HepG2 (cell line): Measurements from ENCODE around the gene ZNF343. TPM values are rescaled to one million over a fixed set of nuclear protein-coding genes. Genes with fewer than 3 reads are reported as not detected.

Experiments used
- ARID5B ChIP-seq: IDR thresholded peaks from 2 replicates; pipeline ENCODE4 v1.4.0; 2020; ENCODE audit warnings: mild to moderate bottlenecking, missing genetic modification reagents
- GATAD2A ChIP-seq: IDR thresholded peaks from 2 replicates; pipeline ENCODE4 v1.6.1; 2016
- GPBP1L1 ChIP-seq: sonication (generic); formaldehyde crosslinking; IDR thresholded peaks from 2 replicates; pipeline ENCODE4 v1.5.0; 2020; ENCODE audit warnings: mild to moderate bottlenecking, missing genetic modification reagents
- HDAC6 ChIP-seq: fragments of 200-600 bp; sonication (generic); IDR thresholded peaks from 2 replicates; pipeline ENCODE4 v1.7.0; 2017; ENCODE audit warnings: mild to moderate bottlenecking, antibody characterized with exemption, low read length, low read depth
- HOXA5 ChIP-seq: sonication (generic); formaldehyde crosslinking; IDR thresholded peaks from 2 replicates; pipeline ENCODE4 v1.4.0; 2020; ENCODE audit warnings: missing genetic modification reagents
- KDM5A ChIP-seq: fragments of 200-600 bp; sonication (generic); IDR thresholded peaks from 2 replicates; pipeline ENCODE4 v1.7.0; 2018; ENCODE audit warnings: antibody characterized with exemption, mild to moderate bottlenecking, low read length, borderline replicate concordance
- MAFG ChIP-seq: sonication (generic); formaldehyde crosslinking; IDR thresholded peaks from 2 replicates; pipeline ENCODE4 v1.5.1; 2020; ENCODE audit warnings: mild to moderate bottlenecking, missing genetic modification reagents
- MIXL1 ChIP-seq: IDR thresholded peaks from 2 replicates; pipeline ENCODE4 v1.6.1; 2016
- NFE2L1 ChIP-seq: sonication (generic); formaldehyde crosslinking; IDR thresholded peaks from 2 replicates; pipeline ENCODE4 v1.4.0; 2020; ENCODE audit warnings: missing genetic modification reagents, mild to moderate bottlenecking, borderline replicate concordance
- NFYC ChIP-seq: IDR thresholded peaks from 2 replicates; pipeline ENCODE4 v1.6.1; 2016; ENCODE audit warnings: missing genetic modification reagents, missing compliant biosample characterization
- RNF219 ChIP-seq: sonication (generic); formaldehyde crosslinking; IDR thresholded peaks from 2 replicates; pipeline ENCODE4 v1.5.0; 2020; ENCODE audit warnings: mild to moderate bottlenecking, missing genetic modification reagents
- SOX13 ChIP-seq, 3 experiments: fragments of 450-650 bp in 1 of 3; sonication (generic) in 1 of 3; formaldehyde crosslinking in 1 of 3; IDR thresholded peaks in 2 of 3; conservative IDR thresholded peaks in 1 of 3; 2 replicates each; pipeline versions ENCODE4 v1.5.0 to v1.6.1; 2016 to 2020; ENCODE audit warnings: antibody characterized with exemption in 1 of 3, mild to moderate bottlenecking in 1 of 3, missing compliant biosample characterization in 1 of 3, missing genetic modification reagents in 1 of 3, moderate library complexity in 1 of 3
- STAG1 ChIP-seq: sonication (generic); formaldehyde crosslinking; IDR thresholded peaks from 2 replicates; pipeline ENCODE4 v1.4.0; 2020; ENCODE audit warnings: missing genetic modification reagents
- TFE3 ChIP-seq: IDR thresholded peaks from 2 replicates; pipeline ENCODE4 v1.6.1; 2016
- ZNF296 ChIP-seq: sonication (generic); formaldehyde crosslinking; conservative IDR thresholded peaks from 2 replicates; pipeline ENCODE4 v1.5.0; 2020; ENCODE audit warnings: mild to moderate bottlenecking, missing genetic modification reagents
- ZNF510 ChIP-seq: sonication (generic); formaldehyde crosslinking; IDR thresholded peaks from 2 replicates; pipeline ENCODE4 v1.4.0; 2020; ENCODE audit warnings: low read depth, mild to moderate bottlenecking, missing genetic modification reagents
- ZNF512 ChIP-seq: sonication (generic); formaldehyde crosslinking; IDR thresholded peaks from 2 replicates; pipeline ENCODE4 v1.4.0; 2020; ENCODE audit warnings: mild to moderate bottlenecking, missing genetic modification reagents
- polyA plus RNA-seq, 8 experiments: library from polyadenylated mRNA; depleted of rRNA in 3 of 8; stranded (reverse) in 7 of 8; unstranded in 1 of 8; fragments of >200 nt; fragmentation: Illumina TruSeq in 4 of 8; extraction: Trizol in 4 of 8; gene quantifications; 2 replicates each; pipeline versions ENCODE4 v1.2.1 to v1.2.3, GENCODE V29; 2011 to 2016; ENCODE audit warnings: low read depth in 4 of 8, missing spikeins in 1 of 8, mixed read lengths in 1 of 8; ENCODE audit not compliant: insufficient read depth in 1 of 8
- total RNA-seq, 5 experiments: library from RNA; depleted of rRNA; stranded (reverse); fragments of >200 nt; fragmentation: Illumina TruSeq; extraction: Trizol; gene quantifications; 2 replicates each; pipeline ENCODE4 v1.2.3, GENCODE V29; 2016; ENCODE audit warnings: low read depth in 1 of 5

ZNF343 gene
- total and polyA plus RNA-seq, 2 of the 13 experiments (the other 11 are each of a cell fraction or from before 2014, with no cell fraction given), result 16.4 to 22.1 TPM

GRCh38 chr20:2476742-2477615, 31.7 kb downstream of the ZNF343 start (continued):
- TF ChIP-seq SOX13 (IDR thresholded peaks at IDR 0.05) (no peak), SOX13 (CRISPR knock-in tag; conservative IDR thresholded peaks at IDR 0.05 in 1 of 2, IDR thresholded peaks at IDR 0.05 in 1 of 2) (peak in 1 of 2 experiments; percentile 14; a peak in 1 of 4 replicates), NFYC (CRISPR knock-in tag) (0 out of 2 replicates have a peak, but pooled peaks have one; percentile 10), HOXA5 (CRISPR knock-in tag) (no peak), ARID5B (CRISPR knock-in tag) (0 out of 2 replicates have a peak, but pooled peaks have one; percentile 14), ZNF296 (no peak), GPBP1L1 (CRISPR knock-in tag) (no peak), ZNF510 (no peak), ZNF512 (CRISPR knock-in tag) (0 out of 2 replicates have a peak, but pooled peaks have one; percentile 6), STAG1 (CRISPR knock-in tag) (peak; percentile 73), KDM5A (no peak), RNF219 (CRISPR knock-in tag) (no peak), HDAC6 (no peak), GATAD2A (CRISPR knock-in tag) (0 out of 2 replicates have a peak, but pooled peaks have one; percentile 25), NFE2L1 (CRISPR knock-in tag) (no peak), TFE3 (CRISPR knock-in tag) (peak; percentile 34; the same call in 1 of the 2 replicates), MAFG (CRISPR knock-in tag) (no peak), MIXL1 (CRISPR knock-in tag) (0 out of 2 replicates have a peak, but pooled peaks have one; percentile 45)
